T-cell (primary cell): ENCODE measurements around the gene PLXDC1. TPM values are rescaled to one million over a fixed set of nuclear protein-coding genes. Genes with fewer than 3 reads are reported as not detected.

Source experiments
- ATAC-seq, 4 experiments: fragments of 200-7000 bp in 3 of 4; fragments of 150-1000 bp in 1 of 4; cut with Tn5 transposase; replicated peaks in 1 of 4; 1 replicate in 3 of 4; 2 replicates in 1 of 4; pipeline ENCODE4 v1.10.0; 2021; ENCODE audit warnings: moderate library complexity in 3 of 4, mild to moderate bottlenecking in 2 of 4, moderate number of reproducible peaks in 1 of 4
- CTCF ChIA-PET, 2 donors: fragments of 300-600 bp; sonication (Branson Sonifier 250); formaldehyde crosslinking; loops; one replicate each; lab custom pipeline; 2022; ENCODE audit warnings: antibody characterized with exemption in 2 of 2; lab: Charles Lee
- POLR2A ChIA-PET, 2 donors: fragments of 300-600 bp; sonication (Branson Sonifier 250); formaldehyde crosslinking; loops; one replicate each; lab custom pipeline; 2022; ENCODE audit warnings: antibody characterized with exemption in 2 of 2; lab: Charles Lee
- DNase-seq, 35 experiments: peaks; one replicate each; pipeline versions ENCODE4 v3.0.0 to v3.0.0-alpha.2; 2013 to 2023
- H3K27ac ChIP-seq: one replicate; pipeline ENCODE4 v1.5.1; 2013; ENCODE audit warnings: low read length
- H3K27me3 ChIP-seq, 2 experiments: replicated peaks in 1 of 2; 1 replicate in 1 of 2; 2 replicates in 1 of 2; pipeline versions ENCODE4 v1.6.1 to v1.7.0; 2013; ENCODE audit warnings: low read length in 1 of 2, mixed read lengths in 1 of 2; ENCODE audit not compliant: control insufficient read depth in 2 of 2, insufficient read depth in 2 of 2; ENCODE audit errors: extremely low read depth in 1 of 2
- H3K36me3 ChIP-seq, 2 donors: 1 replicate in 1 of 2; 2 replicates in 1 of 2; pipeline versions ENCODE4 v1.6.1 to v1.7.0; 2013; ENCODE audit warnings: low read length in 1 of 2; ENCODE audit not compliant: control insufficient read depth in 2 of 2, insufficient read depth in 1 of 2; ENCODE audit errors: extremely low read depth in 1 of 2
- H3K4me1 ChIP-seq, 2 experiments: 1 replicate in 1 of 2; 2 replicates in 1 of 2; pipeline versions ENCODE4 v1.6.1 to v1.7.0; 2013; ENCODE audit warnings: low read length in 2 of 2, mixed read lengths in 1 of 2; ENCODE audit not compliant: insufficient read depth in 2 of 2, control insufficient read depth in 1 of 2; ENCODE audit errors: extremely low read depth in 1 of 2
- H3K4me3 ChIP-seq, 2 donors: 1 replicate in 1 of 2; 2 replicates in 1 of 2; pipeline versions ENCODE4 v1.5.1 to v1.7.0; 2013; ENCODE audit warnings: mild to moderate bottlenecking in 2 of 2, low read length in 1 of 2, moderate library complexity in 1 of 2; ENCODE audit not compliant: control insufficient read depth in 1 of 2; ENCODE audit errors: extremely low read depth in 1 of 2
- H3K9me3 ChIP-seq: 2 replicates; pipeline ENCODE4 v1.7.0; 2013
- H3K27ac Mint-ChIP-seq, 2 donors: one replicate each; pipeline ENCODE4 v1.8.0; 2020 to 2021; ENCODE audit warnings: mild to moderate bottlenecking in 2 of 2, mixed read lengths in 2 of 2
- H3K27me3 Mint-ChIP-seq, 2 donors: one replicate each; pipeline ENCODE4 v1.8.0; 2021 to 2022; ENCODE audit warnings: mixed read lengths in 2 of 2
- H3K36me3 Mint-ChIP-seq: one replicate; pipeline ENCODE4 v1.8.0; 2021; ENCODE audit warnings: mixed read lengths
- H3K4me1 Mint-ChIP-seq, 3 donors: one replicate each; pipeline ENCODE4 v1.8.0; 2020 to 2022; ENCODE audit warnings: mixed read lengths in 3 of 3, mild to moderate bottlenecking in 1 of 3
- H3K4me3 Mint-ChIP-seq, 3 donors: one replicate each; pipeline ENCODE4 v1.8.0; 2020 to 2022; ENCODE audit warnings: mild to moderate bottlenecking in 3 of 3, mixed read lengths in 3 of 3, moderate library complexity in 3 of 3
- H3K9me3 Mint-ChIP-seq, 3 donors: one replicate each; pipeline ENCODE4 v1.8.0; 2020 to 2022; ENCODE audit warnings: mixed read lengths in 3 of 3
- WGBS: methylation state at CpG from one replicate; pipeline ENCODE4 v1.1.5; 2013; ENCODE audit warnings: missing lambda C conversion rate; ENCODE audit not compliant: insufficient coverage; 5-methylcytosine and 5-hydroxymethylcytosine counted together
- total RNA-seq, 35 experiments: library from RNA in 6 of 35; stranded (reverse) in 6 of 35; fragments of 120-200 nt in 1 of 35; gene quantifications; one replicate each; pipeline versions ENCODE4 v1.2.1 to v1.2.4 and lab custom pipeline; 2013 to 2026

The PLXDC1 gene
- total RNA-seq, 5 donors from 2014 or later (not counting 1 experiment from before 2014, with no cell fraction given): 6.3 to 74.9 (median 13.9) TPM

GRCh38 chr17:39077252-39077651 lies 74.2 kb downstream of the PLXDC1 start:
- ATAC-seq: no peak
- WGBS: no CpG with 5 or more reads among the region's 4 CpGs
- Mint-ChIP-seq H3K36me3 (peaks cover 10% of the 10 kb centered on the region), H3K27ac (no peak overlapping the region), H3K9me3 (no peaks in the 10 kb centered on the region), H3K4me3 (no peak overlapping the region), H3K27me3 (no peaks in the 10 kb centered on the region), H3K4me1 (no peaks in the 10 kb centered on the region)
- POLR2A ChIA-PET: no interaction called here
- CTCF ChIA-PET: no interaction called here
- Histone ChIP-seq H3K27ac (no peak overlapping the region), H3K36me3 (peaks cover 0 to 17% of the 10 kb centered on the region in 2 donors), H3K4me1 (no peaks in the 10 kb centered on the region), H3K27me3 (no peaks in the 10 kb centered on the region), H3K4me3 (no peak overlapping the region), H3K9me3 (no peaks in the 10 kb centered on the region)
- DNase-seq: no peak

GRCh38 chr17:39074676-39075075 lies 76.8 kb downstream of the PLXDC1 start:
- no peak for DNase-seq
- Histone ChIP-seq H3K27ac (no peak overlapping the region), H3K4me1 (peaks cover 0 to 2% of the 10 kb centered on the region in 2 experiments), H3K36me3 (peaks cover 0 to 16% of the 10 kb centered on the region in 2 donors), H3K27me3 (no peaks in the 10 kb centered on the region), H3K9me3 (no peaks in the 10 kb centered on the region), H3K4me3 (no peak overlapping the region)
- Mint-ChIP-seq H3K27ac (no peak overlapping the region), H3K36me3 (peaks cover 10% of the 10 kb centered on the region), H3K9me3 (no peaks in the 10 kb centered on the region), H3K27me3 (no peaks in the 10 kb centered on the region), H3K4me3 (no peak overlapping the region), H3K4me1 (peaks cover 0 to 2% (median under 1%) of the 10 kb centered on the region in 3 donors)
- ChIA-PET POLR2A (no interaction called here), CTCF (interaction anchor here in 1 of 2 donors (1.0 kb wide), 1 partner anchor 20 kb away, joined by 4 read pairs; no protein-coding TSS in a partner anchor)
- no peak for ATAC-seq
- WGBS: 83% methylated on average over 1 of the region's 2 CpGs

DNA sequence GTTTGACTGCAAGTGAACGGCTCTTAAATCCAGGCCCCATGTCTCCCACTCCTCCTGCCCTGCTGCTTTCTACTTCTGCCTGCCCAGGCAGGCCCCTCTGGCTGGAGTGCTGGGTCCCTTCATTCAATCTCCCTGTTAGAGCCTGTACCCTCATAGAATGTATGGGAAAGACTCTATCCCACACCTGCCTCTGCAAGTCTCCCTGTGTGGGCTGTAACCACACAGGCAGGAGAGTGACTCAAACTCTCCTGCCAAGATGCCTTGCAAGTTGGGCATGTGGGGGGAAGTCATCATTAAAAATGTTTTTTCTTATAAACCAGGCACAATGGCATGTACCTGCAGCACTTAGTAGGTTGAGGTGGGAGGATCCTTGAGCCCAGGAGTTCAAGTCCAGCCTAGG lies 77.5 kb downstream of the PLXDC1 start:
- no peak for ATAC-seq
- Mint-ChIP-seq H3K4me1 (peaks cover 3 to 8% (median 5%) of the 10 kb centered on the region in 3 donors), H3K27ac (no peak overlapping the region), H3K9me3 (no peaks in the 10 kb centered on the region), H3K4me3 (no peak overlapping the region), H3K27me3 (no peaks in the 10 kb centered on the region), H3K36me3 (peaks cover 6% of the 10 kb centered on the region)
- no peak for DNase-seq
- WGBS: 88% methylated on average over 1 of the region's 1 CpG
- Histone ChIP-seq H3K27ac (no peak overlapping the region), H3K9me3 (no peaks in the 10 kb centered on the region), H3K4me3 (no peak overlapping the region), H3K4me1 (peaks cover 0 to 7% of the 10 kb centered on the region in 2 experiments), H3K36me3 (peaks cover 0 to 16% of the 10 kb centered on the region in 2 donors), H3K27me3 (no peaks in the 10 kb centered on the region)
- POLR2A ChIA-PET: no interaction called here
- CTCF ChIA-PET: no interaction called here

DNA sequence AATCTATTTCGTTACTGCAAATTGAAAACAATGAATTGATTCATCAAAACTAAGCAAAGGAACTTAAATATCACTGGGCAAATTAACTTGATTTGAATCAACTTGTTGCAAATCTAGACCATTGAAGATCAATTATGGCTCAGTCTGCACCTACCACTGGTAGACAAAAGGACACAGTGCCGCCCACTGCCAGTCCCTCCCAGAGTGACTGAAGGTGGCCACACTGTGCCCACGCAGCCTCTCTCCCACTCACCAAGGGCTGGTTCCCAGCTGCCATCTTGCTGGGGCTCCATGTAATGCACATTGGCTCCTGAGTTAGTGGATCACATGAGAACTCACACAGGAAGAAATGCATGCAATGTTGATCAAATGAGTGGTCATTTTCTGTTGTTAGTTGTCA lies 78.1 kb downstream of the PLXDC1 start:
- Mint-ChIP-seq H3K27me3 (no peaks in the 10 kb centered on the region), H3K4me3 (no peak overlapping the region), H3K9me3 (no peaks in the 10 kb centered on the region), H3K36me3 (peaks cover 6% of the 10 kb centered on the region), H3K27ac (no peak overlapping the region), H3K4me1 (peaks cover 3 to 8% (median 5%) of the 10 kb centered on the region in 3 donors)
- DNase-seq (no peak), ATAC-seq (no peak)
- Histone ChIP-seq H3K4me3 (no peak overlapping the region), H3K9me3 (no peaks in the 10 kb centered on the region), H3K27ac (no peak overlapping the region), H3K36me3 (peaks cover 0 to 16% of the 10 kb centered on the region in 2 donors), H3K4me1 (peaks cover 0 to 7% of the 10 kb centered on the region in 2 experiments), H3K27me3 (no peaks in the 10 kb centered on the region)
- POLR2A ChIA-PET: no interaction called here
- CTCF ChIA-PET: no interaction called here
- 96% methylated on average over 2 of the region's 3 CpGs for WGBS

DNA sequence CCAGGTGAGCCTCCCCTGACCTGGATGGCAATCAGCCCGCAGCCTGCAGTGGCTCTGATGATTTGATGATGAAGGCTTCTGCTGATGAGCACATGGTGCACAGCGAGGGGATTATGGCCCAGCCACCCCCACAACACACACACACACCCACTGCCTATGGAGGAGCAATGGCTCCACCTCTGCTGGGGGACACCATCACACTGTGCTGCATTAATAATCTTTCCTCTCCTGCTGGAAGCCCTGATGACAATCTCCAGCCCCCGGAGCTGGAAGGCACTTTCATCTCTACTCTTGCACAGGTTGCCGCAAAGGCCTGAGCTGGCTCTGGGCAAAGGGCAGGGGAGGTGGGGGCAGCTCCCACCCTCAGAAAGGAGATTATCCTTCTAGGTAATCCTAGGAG lies 79.9 kb downstream of the PLXDC1 start:
- ATAC-seq (no peak), DNase-seq (no peak)
- Mint-ChIP-seq H3K27ac (no peak overlapping the region), H3K4me1 (peaks cover 3 to 8% (median 5%) of the 10 kb centered on the region in 3 donors), H3K9me3 (no peaks in the 10 kb centered on the region), H3K36me3 (peaks cover 6% of the 10 kb centered on the region), H3K27me3 (no peaks in the 10 kb centered on the region), H3K4me3 (no peak overlapping the region)
- H3K4me1 ChIP-seq: peaks cover 0 to 7% of the 10 kb centered on the region in 2 experiments
- POLR2A ChIA-PET: interaction anchor here in 1 of 2 donors (1.1 kb wide), 1 partner anchor 81 kb away, joined by 4 read pairs; no protein-coding TSS in a partner anchor
- no peak overlapping the region for H3K4me3 ChIP-seq
- H3K36me3 ChIP-seq: peaks cover 0 to 16% of the 10 kb centered on the region in 2 donors
- no peak overlapping the region for H3K27ac ChIP-seq
- no peaks in the 10 kb centered on the region for H3K27me3 ChIP-seq
- H3K9me3 ChIP-seq: no peaks in the 10 kb centered on the region
- 67% methylated on average over 1 of the region's 4 CpGs for WGBS
- CTCF ChIA-PET: no interaction called here

DNA sequence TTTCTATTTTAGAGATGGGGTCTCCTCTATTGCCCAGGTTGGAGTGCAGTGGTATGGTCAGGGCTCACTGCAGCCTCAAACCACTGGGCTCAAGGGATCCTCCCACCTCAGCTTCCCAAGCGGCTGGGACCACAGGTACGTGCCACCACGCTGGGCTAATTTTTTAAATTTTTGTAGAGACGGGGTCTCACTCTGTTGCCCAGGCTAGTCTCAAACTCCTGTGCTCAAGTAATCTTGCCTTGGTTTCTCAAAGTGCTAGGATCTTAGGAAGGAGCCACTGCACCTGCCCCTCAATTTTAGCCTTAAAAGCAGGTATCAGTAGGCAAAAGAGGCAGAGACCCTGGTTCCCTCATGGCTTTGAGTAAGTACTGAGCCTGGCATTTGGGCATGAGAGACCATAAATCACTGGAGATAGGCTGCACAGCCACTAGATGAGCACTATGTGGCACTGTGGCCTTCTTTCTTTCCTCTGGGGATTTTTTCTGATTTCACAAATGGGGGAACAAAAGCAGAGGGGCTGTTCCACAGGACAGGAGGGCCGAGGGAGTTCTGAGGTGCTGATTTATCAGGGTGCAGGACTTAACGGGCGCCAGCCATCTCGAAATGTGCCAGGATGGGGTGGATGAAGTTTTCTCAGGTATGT lies 82.2 kb downstream of the PLXDC1 start:
- peak overlapping the region in 1 of 2 donors; percentile 85 for H3K27ac Mint-ChIP-seq
- no peak overlapping the region for H3K27ac ChIP-seq
- WGBS: 68% methylated on average over 8 of the region's 8 CpGs
- no peak overlapping the region for H3K4me3 ChIP-seq
- ChIA-PET POLR2A (no interaction called here), CTCF (interaction anchor here in 1 of 2 donors (1.2 kb wide), 1 partner anchor 84 kb away, joined by 8 read pairs; no protein-coding TSS in a partner anchor)
- ATAC-seq (peak; percentile 71 to 91 (median 82)), DNase-seq (peak in 26 of 35 experiments; percentile 4 to 70 (median 20))
- no peaks in the 10 kb centered on the region for H3K9me3 Mint-ChIP-seq
- peaks cover 3 to 8% (median 5%) of the 10 kb centered on the region in 3 donors for H3K4me1 Mint-ChIP-seq
- H3K4me3 Mint-ChIP-seq: no peak overlapping the region
- no peaks in the 10 kb centered on the region for H3K27me3 ChIP-seq
- no peaks in the 10 kb centered on the region for H3K36me3 Mint-ChIP-seq
- no peaks in the 10 kb centered on the region for H3K27me3 Mint-ChIP-seq
- H3K36me3 ChIP-seq: peaks cover 0 to 3% of the 10 kb centered on the region in 2 donors
- H3K9me3 ChIP-seq: no peaks in the 10 kb centered on the region
- H3K4me1 ChIP-seq: peaks cover 0 to 7% of the 10 kb centered on the region in 2 experiments
